Neural crest cell (in vitro differentiated cells): Measurements from ENCODE around the gene RFX8. TPM values are rescaled to one million over a fixed set of nuclear protein-coding genes. Genes with fewer than 3 reads are reported as not detected.

Experiments
- DNase-seq: peaks from one replicate; pipeline ENCODE4 v3.0.0; 2021; ENCODE audit warnings: low read depth, mixed read lengths, low spot score
- H3K27ac Mint-ChIP-seq: one replicate; pipeline ENCODE4 v1.8.0; 2021; ENCODE audit warnings: mild to moderate bottlenecking, mixed read lengths; ENCODE audit not compliant: unreplicated experiment
- H3K27me3 Mint-ChIP-seq: 2 replicates; pipeline ENCODE4 v1.8.0; 2021; ENCODE audit warnings: low read depth, mild to moderate bottlenecking, mixed read lengths
- H3K36me3 Mint-ChIP-seq: 2 replicates; pipeline ENCODE4 v1.8.0; 2021; ENCODE audit warnings: low read depth, mild to moderate bottlenecking, mixed read lengths
- H3K4me1 Mint-ChIP-seq: 2 replicates; pipeline ENCODE4 v1.8.0; 2021; ENCODE audit warnings: mixed read lengths
- H3K4me3 Mint-ChIP-seq: one replicate; pipeline ENCODE4 v1.8.0; 2021; ENCODE audit warnings: mild to moderate bottlenecking, mixed read lengths
- H3K9me3 Mint-ChIP-seq: 2 replicates; pipeline ENCODE4 v1.8.0; 2021; ENCODE audit warnings: mixed read lengths
- CTCF ChIP-seq: fragments of 200-600 bp; sonication (generic); conservative IDR thresholded peaks from 2 replicates; pipeline ENCODE4 v1.5.0; 2021; ENCODE audit warnings: antibody characterized with exemption, mild to moderate bottlenecking
- total RNA-seq: library from RNA; stranded (reverse); gene quantifications from 2 replicates; pipeline ENCODE4 v1.2.1, GENCODE V29; 2021

Gene RFX8
- total RNA-seq, 1 donor from 2014 or later, result 0.44 TPM

GRCh38 chr2:101469863-101470262 lies 5.0 kb downstream of the RFX8 start:
- H3K27me3 Mint-ChIP-seq, result peaks cover 11% of the 10 kb centered on the region
- TF ChIP-seq CTCF, result no peak
- no peak for DNase-seq
- no peak overlapping the region for H3K27ac Mint-ChIP-seq
- H3K4me3 Mint-ChIP-seq, result no peak overlapping the region
- H3K9me3 Mint-ChIP-seq, result no peaks in the 10 kb centered on the region
- peaks cover 8% of the 10 kb centered on the region for H3K4me1 Mint-ChIP-seq
- H3K36me3 Mint-ChIP-seq, result no peaks in the 10 kb centered on the region

GRCh38 chr2:101467306-101467705 lies 7.6 kb downstream of the RFX8 start:
- no peaks in the 10 kb centered on the region for H3K4me1 Mint-ChIP-seq
- H3K9me3 Mint-ChIP-seq, result no peaks in the 10 kb centered on the region
- no peak overlapping the region for H3K27ac Mint-ChIP-seq
- no peaks in the 10 kb centered on the region for H3K36me3 Mint-ChIP-seq
- no peak for DNase-seq
- no peak for TF ChIP-seq CTCF
- H3K27me3 Mint-ChIP-seq, result no peaks in the 10 kb centered on the region
- no peak overlapping the region for H3K4me3 Mint-ChIP-seq

GRCh38 chr2:101466426-101466825 lies 8.5 kb downstream of the RFX8 start:
- H3K9me3 Mint-ChIP-seq, result no peaks in the 10 kb centered on the region
- H3K4me3 Mint-ChIP-seq, result no peak overlapping the region
- no peak overlapping the region for H3K27ac Mint-ChIP-seq
- H3K4me1 Mint-ChIP-seq, result no peaks in the 10 kb centered on the region
- H3K36me3 Mint-ChIP-seq, result no peaks in the 10 kb centered on the region
- TF ChIP-seq CTCF, result no peak
- no peak for DNase-seq
- no peaks in the 10 kb centered on the region for H3K27me3 Mint-ChIP-seq

- Mint-ChIP-seq H3K27ac (no peak overlapping the region), H3K4me3 (no peak overlapping the region), H3K9me3 (no peaks in the 10 kb centered on the region), H3K27me3 (no peaks in the 10 kb centered on the region), H3K36me3 (no peaks in the 10 kb centered on the region), H3K4me1 (no peaks in the 10 kb centered on the region)
- TF ChIP-seq CTCF, result no peak
- DNase-seq, result no peak
Measured at GRCh38 chr2:101464841-101465240, 10.1 kb downstream of the RFX8 start.

- TF ChIP-seq CTCF, result no peak
- Mint-ChIP-seq H3K27ac (no peak overlapping the region), H3K36me3 (no peaks in the 10 kb centered on the region), H3K4me3 (no peak overlapping the region), H3K9me3 (no peaks in the 10 kb centered on the region), H3K27me3 (no peaks in the 10 kb centered on the region), H3K4me1 (no peaks in the 10 kb centered on the region)
- DNase-seq, result no peak
Measured at GRCh38 chr2:101463911-101464641, 10.8 kb downstream of the RFX8 start.
